Mesenchymal stem cell (in vitro differentiated cells and primary cell): Measurements from ENCODE around the gene RGN. TPM values are rescaled to one million over a fixed set of nuclear protein-coding genes. Genes with fewer than 3 reads are reported as not detected.

Experiments
- DNase-seq: peaks from one replicate; pipeline ENCODE4 v3.0.0-alpha.2; 2013
- H2AFZ ChIP-seq: one replicate; pipeline ENCODE4 v1.6.1; 2013; ENCODE audit warnings: low read depth, mild to moderate bottlenecking, control low read depth, inconsistent platforms, low read length, moderate library complexity
- H2AK5ac ChIP-seq: 2 replicates; pipeline ENCODE4 v1.6.1; 2013; ENCODE audit warnings: low read length, moderate library complexity, mild to moderate bottlenecking, inconsistent platforms; ENCODE audit not compliant: severe bottlenecking
- H2BK120ac ChIP-seq: one replicate; pipeline ENCODE4 v1.6.1; 2013; ENCODE audit warnings: low read depth, mild to moderate bottlenecking, inconsistent platforms, low read length, moderate library complexity
- H2BK12ac ChIP-seq, 2 experiments: one replicate each; pipeline ENCODE4 v1.6.1; 2013; ENCODE audit warnings: inconsistent platforms in 2 of 2, low read length in 2 of 2, mild to moderate bottlenecking in 2 of 2, moderate library complexity in 2 of 2, control low read depth in 1 of 2
- H2BK15ac ChIP-seq: one replicate; pipeline ENCODE4 v1.6.1; 2013; ENCODE audit warnings: mild to moderate bottlenecking, low read depth, inconsistent platforms; ENCODE audit not compliant: poor library complexity, severe bottlenecking
- H2BK5ac ChIP-seq: 2 replicates; pipeline ENCODE4 v1.6.1; 2013; ENCODE audit warnings: low read depth, mild to moderate bottlenecking, low read length, control low read depth, inconsistent platforms; ENCODE audit not compliant: poor library complexity, severe bottlenecking
- H3K14ac ChIP-seq, 2 experiments: one replicate each; pipeline ENCODE4 v1.6.1; 2013; ENCODE audit warnings: inconsistent platforms in 2 of 2, low read length in 2 of 2, control low read depth in 1 of 2, mild to moderate bottlenecking in 1 of 2, moderate library complexity in 1 of 2
- H3K18ac ChIP-seq, 2 experiments: one replicate each; pipeline ENCODE4 v1.6.1; 2013; ENCODE audit warnings: inconsistent platforms in 2 of 2, low read length in 2 of 2, control low read depth in 1 of 2, low read depth in 1 of 2, mild to moderate bottlenecking in 1 of 2
- H3K23ac ChIP-seq, 2 experiments: one replicate each; pipeline ENCODE4 v1.6.1; 2013; ENCODE audit warnings: inconsistent platforms in 2 of 2, low read length in 2 of 2, mild to moderate bottlenecking in 2 of 2, moderate library complexity in 2 of 2, control low read depth in 1 of 2
- H3K27ac ChIP-seq: 2 replicates; pipeline ENCODE4 v1.5.1; 2013; ENCODE audit warnings: mild to moderate bottlenecking, moderate library complexity, low read length, control low read depth, inconsistent platforms; ENCODE audit not compliant: poor library complexity, severe bottlenecking
- H3K27me3 ChIP-seq, 2 experiments: 2 replicates each; pipeline versions ENCODE4 v1.6.1 to v1.7.0; 2013; ENCODE audit warnings: low read length in 2 of 2, mild to moderate bottlenecking in 2 of 2, moderate library complexity in 2 of 2, control low read depth in 1 of 2, inconsistent platforms in 1 of 2; ENCODE audit not compliant: control insufficient read depth in 1 of 2, insufficient read depth in 1 of 2
- H3K36me3 ChIP-seq, 2 experiments: 2 replicates each; pipeline versions ENCODE4 v1.6.1 to v1.7.0; 2013; ENCODE audit warnings: low read length in 2 of 2, control low read depth in 1 of 2, inconsistent platforms in 1 of 2, low read depth in 1 of 2, mild to moderate bottlenecking in 1 of 2; ENCODE audit not compliant: insufficient read depth in 2 of 2, control insufficient read depth in 1 of 2
- H3K4ac ChIP-seq, 2 experiments: one replicate each; pipeline ENCODE4 v1.6.1; 2013; ENCODE audit warnings: inconsistent platforms in 2 of 2, low read length in 2 of 2, mild to moderate bottlenecking in 2 of 2, moderate library complexity in 2 of 2, control low read depth in 1 of 2, low read depth in 1 of 2
- H3K4me1 ChIP-seq: 2 replicates; pipeline ENCODE4 v1.6.1; 2013; ENCODE audit warnings: low read depth, low read length, control low read depth; ENCODE audit not compliant: control insufficient read depth, insufficient read depth
- H3K4me2 ChIP-seq: 2 replicates; pipeline ENCODE4 v1.6.1; 2013; ENCODE audit warnings: low read length, mild to moderate bottlenecking, inconsistent platforms; ENCODE audit not compliant: poor library complexity, severe bottlenecking
- H3K4me3 ChIP-seq, 2 experiments: 2 replicates each; pipeline versions ENCODE4 v1.5.1 to v1.7.0; 2013; ENCODE audit warnings: low read length in 2 of 2, mild to moderate bottlenecking in 2 of 2, control low read depth in 1 of 2, low read depth in 1 of 2; ENCODE audit not compliant: insufficient read depth in 1 of 2
- H3K79me1 ChIP-seq: replicated peaks from 2 replicates; pipeline ENCODE4 v1.6.1; 2013; ENCODE audit warnings: mild to moderate bottlenecking, control low read depth, low read length, inconsistent platforms; ENCODE audit not compliant: poor library complexity, severe bottlenecking
- H3K9ac ChIP-seq: 2 replicates; pipeline ENCODE4 v1.7.0; 2013; ENCODE audit warnings: mild to moderate bottlenecking, low read length, moderate library complexity
- H3K9me3 ChIP-seq: 2 replicates; pipeline ENCODE4 v1.7.0; 2013; ENCODE audit warnings: mild to moderate bottlenecking, low read length; ENCODE audit not compliant: control insufficient read depth
- H4K8ac ChIP-seq: one replicate; pipeline ENCODE4 v1.6.1; 2013; ENCODE audit warnings: inconsistent platforms, mild to moderate bottlenecking, low read length, moderate library complexity
- H4K91ac ChIP-seq: one replicate; pipeline ENCODE4 v1.6.1; 2013; ENCODE audit warnings: mild to moderate bottlenecking, low read length, inconsistent platforms
- WGBS: methylation state at CpG from one replicate; pipeline ENCODE4 v1.1.7; 2013; ENCODE audit warnings: mixed read lengths; 5-methylcytosine and 5-hydroxymethylcytosine counted together
- polyA plus RNA-seq, 2 experiments: library from polyadenylated mRNA; stranded (reverse); fragments of 200-250 nt; gene quantifications; one replicate each; pipeline ENCODE4 v1.2.3, GENCODE V29; 2013

Gene RGN
- polyA plus RNA-seq (2013, experiment 1 of 2), result not detected
- 0.08 TPM for polyA plus RNA-seq (2013, experiment 2 of 2)

GRCh38 chrX:47078129-47079043 lies at the start of gene RGN:
Gene RGN (plus strand): TSS chrX:47078443. CDS start chrX:47081145, 2,702 bp downstream.
- Histone ChIP-seq H3K4ac (no peak within 1 kb of the TSS), H3K14ac (no peak within 1 kb of the TSS), H4K91ac (no peak within 1 kb of the TSS), H4K8ac (no peak within 1 kb of the TSS), H3K4me3 (peak within 1 kb of the TSS in 1 of 2 experiments; percentile 44), H2BK15ac (no peak within 1 kb of the TSS), H2AFZ (no peak within 1 kb of the TSS), H3K4me2 (peak within 1 kb of the TSS; percentile 70), H2BK5ac (no peak within 1 kb of the TSS), H3K9ac (peak within 1 kb of the TSS; percentile 69), H2BK12ac (no peak within 1 kb of the TSS), H3K27me3 (peaks cover 0 to 21% of the 10 kb centered on the region in 2 experiments), H2AK5ac (no peak within 1 kb of the TSS), H3K18ac (no peak within 1 kb of the TSS), H3K36me3 (no peaks in the 10 kb centered on the region), H3K23ac (no peak within 1 kb of the TSS), H3K27ac (no peak within 1 kb of the TSS), H3K79me1 (no peaks in the 10 kb centered on the region), H2BK120ac (no peak within 1 kb of the TSS), H3K9me3 (no peaks in the 10 kb centered on the region), H3K4me1 (peaks cover 5% of the 10 kb centered on the region)
- DNase-seq, result no peak
- WGBS, result 37% methylated on average over 40 of the region's 59 CpGs

GRCh38 chrX:47030339-47030738 lies 47.9 kb upstream of the RGN start:
- no peak overlapping the region for H3K27ac ChIP-seq
- H2AK5ac ChIP-seq, result no peak overlapping the region
- H3K4me3 ChIP-seq, result no peak overlapping the region
- no peak overlapping the region for H2BK120ac ChIP-seq
- DNase-seq, result peak; percentile 65
- no peak overlapping the region for H2BK15ac ChIP-seq
- H3K9ac ChIP-seq, result no peak overlapping the region
- no peaks in the 10 kb centered on the region for H3K36me3 ChIP-seq
- H3K4me1 ChIP-seq, result no peaks in the 10 kb centered on the region
- no peak overlapping the region for H3K4ac ChIP-seq
- no peak overlapping the region for H2AFZ ChIP-seq
- H3K23ac ChIP-seq, result no peak overlapping the region
- H3K4me2 ChIP-seq, result no peak overlapping the region
- H3K9me3 ChIP-seq, result no peaks in the 10 kb centered on the region
- no peak overlapping the region for H3K18ac ChIP-seq
- peaks cover 0 to 36% of the 10 kb centered on the region in 2 experiments for H3K27me3 ChIP-seq
- H3K79me1 ChIP-seq, result no peaks in the 10 kb centered on the region
- H4K8ac ChIP-seq, result no peak overlapping the region
- no peak overlapping the region for H2BK12ac ChIP-seq
- no peak overlapping the region for H2BK5ac ChIP-seq
- no peak overlapping the region for H4K91ac ChIP-seq
- no peak overlapping the region for H3K14ac ChIP-seq

- Histone ChIP-seq H3K79me1 (no peaks in the 10 kb centered on the region), H3K4me1 (peaks cover 1% of the 10 kb centered on the region), H2BK12ac (no peak overlapping the region), H3K36me3 (peaks cover under 1 to 2% of the 10 kb centered on the region in 2 experiments), H4K91ac (no peak overlapping the region), H3K4ac (no peak overlapping the region), H3K14ac (no peak overlapping the region), H3K27ac (no peak overlapping the region), H4K8ac (no peak overlapping the region), H2BK5ac (no peak overlapping the region), H3K9me3 (peaks cover 20% of the 10 kb centered on the region), H2BK15ac (no peak overlapping the region), H2BK120ac (no peak overlapping the region), H2AFZ (no peak overlapping the region), H3K18ac (no peak overlapping the region), H3K23ac (no peak overlapping the region), H2AK5ac (no peak overlapping the region), H3K4me3 (no peak overlapping the region), H3K9ac (no peak overlapping the region), H3K4me2 (no peak overlapping the region), H3K27me3 (peaks cover 0 to 11% of the 10 kb centered on the region in 2 experiments)
- 63% methylated on average over 5 of the region's 5 CpGs for WGBS
- peak; percentile 0 for DNase-seq
These were observed 30.3 kb upstream of the RGN start for GRCh38 chrX:47047989-47048388.

- Histone ChIP-seq H3K14ac (no peak overlapping the region), H3K9ac (no peak overlapping the region), H3K9me3 (no peaks in the 10 kb centered on the region), H3K36me3 (peaks cover 0 to 10% of the 10 kb centered on the region in 2 experiments), H3K4me1 (no peaks in the 10 kb centered on the region), H2BK5ac (no peak overlapping the region), H2AK5ac (no peak overlapping the region), H3K4me3 (no peak overlapping the region), H2BK12ac (no peak overlapping the region), H4K8ac (no peak overlapping the region), H3K79me1 (peaks cover 1% of the 10 kb centered on the region), H2BK120ac (no peak overlapping the region), H2BK15ac (no peak overlapping the region), H3K4me2 (no peak overlapping the region), H3K18ac (no peak overlapping the region), H3K27me3 (peaks cover 0 to 46% of the 10 kb centered on the region in 2 experiments), H3K4ac (no peak overlapping the region), H2AFZ (no peak overlapping the region), H3K23ac (no peak overlapping the region), H4K91ac (no peak overlapping the region), H3K27ac (no peak overlapping the region)
- no peak for DNase-seq
- no CpG with 5 or more reads among the region's 1 CpG for WGBS
These were observed 18.9 kb upstream of the RGN start for GRCh38 chrX:47059142-47059874.
